KMS-11 (cell line): Measurements from ENCODE around the gene DOCK10.

Experiments used
- H2AFZ ChIP-seq: fragments of 200-600 bp; sonication (generic); 2 replicates; pipeline ENCODE4 v1.6.1; 2016; ENCODE audit warnings: antibody characterized with exemption, mixed run types, low read depth
- H3K27ac ChIP-seq: fragments of 200-600 bp; sonication (generic); 2 replicates; pipeline ENCODE4 v1.6.1; 2016; ENCODE audit warnings: mild to moderate bottlenecking, mixed run types
- H3K27me3 ChIP-seq: fragments of 200-600 bp; sonication (generic); 2 replicates; pipeline ENCODE4 v1.6.1; 2017; ENCODE audit warnings: mild to moderate bottlenecking, low read depth, mixed run types, moderate library complexity; ENCODE audit not compliant: insufficient read depth
- H3K36me3 ChIP-seq: fragments of 200-600 bp; sonication (generic); 2 replicates; pipeline ENCODE4 v1.6.1; 2017; ENCODE audit warnings: mild to moderate bottlenecking, mixed run types; ENCODE audit not compliant: insufficient read depth
- H3K4me1 ChIP-seq: fragments of 200-600 bp; sonication (generic); 2 replicates; pipeline ENCODE4 v1.6.1; 2016; ENCODE audit warnings: mild to moderate bottlenecking, low read depth, mixed run types; ENCODE audit not compliant: poor library complexity, severe bottlenecking
- H3K4me2 ChIP-seq: fragments of 200-600 bp; sonication (generic); 2 replicates; pipeline ENCODE4 v1.7.0; 2016; ENCODE audit warnings: mild to moderate bottlenecking, mixed run types
- H3K4me3 ChIP-seq: fragments of 200-600 bp; sonication (generic); IDR thresholded peaks from 2 replicates; pipeline ENCODE4 v1.6.1; 2017; ENCODE audit warnings: low read depth, low read length, mixed read lengths; ENCODE audit not compliant: insufficient read depth
- H3K79me2 ChIP-seq: fragments of 200-600 bp; sonication (generic); 2 replicates; pipeline ENCODE4 v1.6.1; 2016; ENCODE audit warnings: low read depth, mixed run types; ENCODE audit not compliant: insufficient read depth
- H3K9ac ChIP-seq: fragments of 200-600 bp; sonication (generic); 2 replicates; pipeline ENCODE4 v1.6.1; 2016; ENCODE audit warnings: mild to moderate bottlenecking, mixed run types
- H4K20me1 ChIP-seq: fragments of 200-600 bp; sonication (generic); 2 replicates; pipeline ENCODE4 v1.6.1; 2016; ENCODE audit warnings: mild to moderate bottlenecking, mixed run types; ENCODE audit not compliant: insufficient read depth
- CTCF ChIP-seq: fragments of 200-600 bp; sonication (generic); conservative IDR thresholded peaks from 2 replicates; pipeline ENCODE4 v1.6.1; 2017; ENCODE audit warnings: low read depth, mild to moderate bottlenecking, antibody characterized with exemption, low read length, moderate library complexity, mixed read lengths

Gene DOCK10

GRCh38 chr2:224876522-224876921 lies 165.7 kb downstream of the DOCK10 start:
- TF ChIP-seq CTCF = no peak
- no peaks in the 10 kb centered on the region for H3K4me1 ChIP-seq
- H3K9ac ChIP-seq = no peak overlapping the region
- no peaks in the 10 kb centered on the region for H3K36me3 ChIP-seq
- no peaks in the 10 kb centered on the region for H3K27me3 ChIP-seq
- no peak overlapping the region for H3K4me3 ChIP-seq
- no peak overlapping the region for H3K27ac ChIP-seq
- no peak overlapping the region for H3K4me2 ChIP-seq
- no peaks in the 10 kb centered on the region for H3K79me2 ChIP-seq
- no peaks in the 10 kb centered on the region for H4K20me1 ChIP-seq
- H2AFZ ChIP-seq = no peak overlapping the region

- H3K4me2 ChIP-seq = no peak overlapping the region
- H3K79me2 ChIP-seq = no peaks in the 10 kb centered on the region
- H4K20me1 ChIP-seq = no peaks in the 10 kb centered on the region
- no peak overlapping the region for H3K4me3 ChIP-seq
- no peaks in the 10 kb centered on the region for H3K4me1 ChIP-seq
- no peak overlapping the region for H3K27ac ChIP-seq
- TF ChIP-seq CTCF = no peak
- H2AFZ ChIP-seq = no peak overlapping the region
- H3K9ac ChIP-seq = no peak overlapping the region
- H3K36me3 ChIP-seq = no peaks in the 10 kb centered on the region
- H3K27me3 ChIP-seq = no peaks in the 10 kb centered on the region
These were observed 166.4 kb downstream of the DOCK10 start for GRCh38 chr2:224875841-224876240.

- H3K36me3 ChIP-seq = no peaks in the 10 kb centered on the region
- TF ChIP-seq CTCF = no peak
- no peak overlapping the region for H3K27ac ChIP-seq
- H3K27me3 ChIP-seq = no peaks in the 10 kb centered on the region
- no peak overlapping the region for H2AFZ ChIP-seq
- H3K79me2 ChIP-seq = no peaks in the 10 kb centered on the region
- H3K4me3 ChIP-seq = no peak overlapping the region
- H3K4me2 ChIP-seq = no peak overlapping the region
- H3K4me1 ChIP-seq = no peaks in the 10 kb centered on the region
- H3K9ac ChIP-seq = no peak overlapping the region
- no peaks in the 10 kb centered on the region for H4K20me1 ChIP-seq
These were observed 167.1 kb downstream of the DOCK10 start for GRCh38 chr2:224875153-224875552.

GRCh38 chr2:224871813-224872212 lies 170.5 kb downstream of the DOCK10 start:
- H3K36me3 ChIP-seq = no peaks in the 10 kb centered on the region
- no peaks in the 10 kb centered on the region for H4K20me1 ChIP-seq
- no peaks in the 10 kb centered on the region for H3K79me2 ChIP-seq
- no peak overlapping the region for H3K27ac ChIP-seq
- no peaks in the 10 kb centered on the region for H3K4me1 ChIP-seq
- H3K9ac ChIP-seq = no peak overlapping the region
- no peaks in the 10 kb centered on the region for H3K27me3 ChIP-seq
- no peak for TF ChIP-seq CTCF
- no peak overlapping the region for H2AFZ ChIP-seq
- H3K4me3 ChIP-seq = no peak overlapping the region
- H3K4me2 ChIP-seq = no peak overlapping the region
